Measurements from ENCODE around the gene SCP2. TPM values are rescaled to one million over a fixed set of nuclear protein-coding genes. Genes with fewer than 3 reads are reported as not detected.

The SCP2 gene
- total RNA-seq, 2 donors from 2014 or later: 69.3 to 99.4 TPM

DNA sequence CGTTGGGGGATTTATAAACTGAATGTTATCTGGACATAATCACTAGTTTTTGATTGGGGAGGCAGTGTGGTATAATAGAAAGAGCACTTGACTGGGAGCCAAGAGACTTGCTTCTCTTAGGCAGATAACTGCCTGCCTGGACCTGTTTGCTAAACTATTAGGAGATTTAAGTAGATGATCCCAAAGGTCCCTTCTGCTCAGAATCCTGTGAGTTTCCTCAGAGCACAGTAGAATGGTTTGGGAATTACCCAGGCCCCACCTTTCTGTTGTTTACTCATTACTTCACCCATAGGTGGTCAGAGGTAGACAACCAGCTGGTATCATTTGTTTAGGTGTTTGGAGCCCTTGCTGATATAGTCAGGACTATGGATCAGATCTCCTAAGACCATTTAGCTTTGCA, 124.6 kb downstream of the SCP2 start:
- Histone ChIP-seq H3K9ac (ENCODE audit: extremely low read depth, low read length, poor library complexity, severe bottlenecking) (no peak overlapping the region), H3K9me3 (ENCODE audit: control insufficient read depth, low read length) (no peaks in the 10 kb centered on the region), H3K36me3 (ENCODE audit: control insufficient read depth, insufficient read depth, low read length) (no peaks in the 10 kb centered on the region), H3K4me1 (ENCODE audit: control insufficient read depth, insufficient read depth, low read length) (peaks cover 6% of the 10 kb centered on the region), H3K27ac (ENCODE audit: low read depth, low read length) (no peak overlapping the region), H3K27me3 (ENCODE audit: control insufficient read depth, insufficient read depth, low read length, poor library complexity, severe bottlenecking) (no peaks in the 10 kb centered on the region), H3K4me3 (ENCODE audit: low read length) (no peak overlapping the region)
- peak; percentile 20 for DNase-seq
- WGBS, 2 experiments (ENCODE audit: insufficient coverage in 1 of 2, insufficient read length in 1 of 2): 50 to 56% methylated on average over 1 of the region's 1 CpG
- Mint-ChIP-seq H3K4me3 (no peak overlapping the region), H3K27ac (no peak overlapping the region), H3K4me1 (peaks cover 36% of the 10 kb centered on the region), H3K36me3 (ENCODE audit: low read depth) (peaks cover 3% of the 10 kb centered on the region), H3K27me3 (ENCODE audit: insufficient read depth) (peaks cover 2% of the 10 kb centered on the region), H3K9me3 (no peaks in the 10 kb centered on the region)
- TF ChIP-seq, protein P1, sequence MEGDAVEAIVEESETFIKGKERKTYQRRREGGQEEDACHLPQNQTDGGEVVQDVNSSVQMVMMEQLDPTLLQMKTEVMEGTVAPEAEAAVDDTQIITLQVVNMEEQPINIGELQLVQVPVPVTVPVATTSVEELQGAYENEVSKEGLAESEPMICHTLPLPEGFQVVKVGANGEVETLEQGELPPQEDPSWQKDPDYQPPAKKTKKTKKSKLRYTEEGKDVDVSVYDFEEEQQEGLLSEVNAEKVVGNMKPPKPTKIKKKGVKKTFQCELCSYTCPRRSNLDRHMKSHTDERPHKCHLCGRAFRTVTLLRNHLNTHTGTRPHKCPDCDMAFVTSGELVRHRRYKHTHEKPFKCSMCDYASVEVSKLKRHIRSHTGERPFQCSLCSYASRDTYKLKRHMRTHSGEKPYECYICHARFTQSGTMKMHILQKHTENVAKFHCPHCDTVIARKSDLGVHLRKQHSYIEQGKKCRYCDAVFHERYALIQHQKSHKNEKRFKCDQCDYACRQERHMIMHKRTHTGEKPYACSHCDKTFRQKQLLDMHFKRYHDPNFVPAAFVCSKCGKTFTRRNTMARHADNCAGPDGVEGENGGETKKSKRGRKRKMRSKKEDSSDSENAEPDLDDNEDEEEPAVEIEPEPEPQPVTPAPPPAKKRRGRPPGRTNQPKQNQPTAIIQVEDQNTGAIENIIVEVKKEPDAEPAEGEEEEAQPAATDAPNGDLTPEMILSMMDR (conservative IDR thresholded peaks at IDR 0.05): no peak

DNA sequence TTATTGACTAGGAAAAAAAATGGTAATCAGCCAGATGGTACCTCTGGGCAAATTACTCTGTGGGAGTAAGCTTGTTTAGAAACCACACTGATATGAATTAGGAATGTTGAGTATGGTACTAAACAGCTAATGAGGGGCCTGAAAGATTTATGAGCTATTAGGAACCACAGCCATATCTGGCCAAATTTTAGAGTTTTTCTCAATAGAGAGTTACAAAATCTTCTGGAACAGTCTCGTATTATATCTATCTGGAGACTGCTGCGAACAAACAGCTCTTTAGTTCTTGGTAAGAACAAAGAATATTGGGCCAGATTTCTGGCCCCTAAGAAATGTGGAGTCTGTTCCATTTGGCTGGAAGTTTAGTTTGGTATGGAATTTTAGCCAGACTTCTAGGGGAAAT, 130.1 kb downstream of the SCP2 start:
- H3K36me3 Mint-ChIP-seq (ENCODE audit: low read depth): peaks cover 3% of the 10 kb centered on the region
- H3K27ac ChIP-seq (ENCODE audit: low read depth, low read length): no peak overlapping the region
- TF ChIP-seq, protein P1 (conservative IDR thresholded peaks at IDR 0.05): no peak

DNA sequence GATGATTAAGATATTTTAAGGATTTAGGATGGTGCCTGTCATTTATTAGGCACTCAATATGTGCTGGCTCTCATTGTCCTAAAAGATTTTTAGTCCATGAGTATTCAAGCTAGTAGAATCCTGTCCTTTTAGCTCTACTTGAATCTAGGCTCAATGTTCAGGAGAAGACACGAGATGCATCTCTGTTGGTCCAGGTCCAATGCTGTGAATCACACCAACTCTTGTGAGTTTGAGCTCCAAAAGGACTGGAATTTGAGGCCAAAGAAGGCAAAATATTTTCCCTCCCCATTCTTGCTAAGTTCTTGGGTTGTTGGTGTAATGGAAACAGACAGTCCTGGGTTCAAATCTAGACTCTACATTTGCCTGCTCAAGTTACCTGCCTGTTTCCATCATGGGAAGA, 133.5 kb downstream of the SCP2 start:
- peaks cover 88% of the 10 kb centered on the region for H3K27me3 Mint-ChIP-seq (ENCODE audit: insufficient read depth)
- H3K27ac Mint-ChIP-seq: no peak overlapping the region
- peaks cover 89% of the 10 kb centered on the region for H3K27me3 ChIP-seq (ENCODE audit: control insufficient read depth, insufficient read depth, low read length, poor library complexity, severe bottlenecking)

More for the DNA sequence above, 130.1 kb downstream of the SCP2 start:
- peaks cover 14% of the 10 kb centered on the region for H3K4me1 Mint-ChIP-seq
- H3K4me3 ChIP-seq (ENCODE audit: low read length): no peak overlapping the region
- no peak for DNase-seq
- no peaks in the 10 kb centered on the region for H3K36me3 ChIP-seq (ENCODE audit: control insufficient read depth, insufficient read depth, low read length)
- 92 to 97% methylated on average over 2 of the region's 2 CpGs for WGBS, 2 experiments (ENCODE audit: insufficient coverage in 1 of 2, insufficient read length in 1 of 2)
- H3K4me1 ChIP-seq (ENCODE audit: control insufficient read depth, insufficient read depth, low read length): no peaks in the 10 kb centered on the region
- H3K9me3 ChIP-seq (ENCODE audit: control insufficient read depth, low read length): no peaks in the 10 kb centered on the region
- peaks cover 54% of the 10 kb centered on the region for H3K27me3 ChIP-seq (ENCODE audit: control insufficient read depth, insufficient read depth, low read length, poor library complexity, severe bottlenecking)
- H3K27me3 Mint-ChIP-seq (ENCODE audit: insufficient read depth): peaks cover 53% of the 10 kb centered on the region
- no peak overlapping the region for H3K9ac ChIP-seq (ENCODE audit: extremely low read depth, low read length, poor library complexity, severe bottlenecking)
- no peak overlapping the region for H3K4me3 Mint-ChIP-seq
- H3K9me3 Mint-ChIP-seq: no peaks in the 10 kb centered on the region
- H3K27ac Mint-ChIP-seq: no peak overlapping the region

More for the DNA sequence above, 133.5 kb downstream of the SCP2 start:
- Histone ChIP-seq H3K9ac (ENCODE audit: extremely low read depth, low read length, poor library complexity, severe bottlenecking) (no peak overlapping the region), H3K4me3 (ENCODE audit: low read length) (no peak overlapping the region), H3K36me3 (ENCODE audit: control insufficient read depth, insufficient read depth, low read length) (no peaks in the 10 kb centered on the region), H3K4me1 (ENCODE audit: control insufficient read depth, insufficient read depth, low read length) (peaks cover 5% of the 10 kb centered on the region), H3K9me3 (ENCODE audit: control insufficient read depth, low read length) (no peaks in the 10 kb centered on the region), H3K27ac (ENCODE audit: low read depth, low read length) (no peak overlapping the region)
- no peaks in the 10 kb centered on the region for H3K9me3 Mint-ChIP-seq
- WGBS, 2 experiments (ENCODE audit: insufficient coverage in 1 of 2, insufficient read length in 1 of 2): 88 to 100% methylated on average over 1 of the region's 1 CpG
- TF ChIP-seq, protein P1 (conservative IDR thresholded peaks at IDR 0.05): no peak
- no peak overlapping the region for H3K4me3 Mint-ChIP-seq
- DNase-seq: no peak
- peaks cover 4% of the 10 kb centered on the region for H3K4me1 Mint-ChIP-seq
- no peaks in the 10 kb centered on the region for H3K36me3 Mint-ChIP-seq (ENCODE audit: low read depth)

Data from endodermal cell (in vitro differentiated cells).